HepG2 (cell line): ENCODE measurements around the gene GPR176. TPM values are rescaled to one million over a fixed set of nuclear protein-coding genes. Genes with fewer than 3 reads are reported as not detected.
A peak's percentile ranks its signal among the peaks of the same experiment; 100 is the strongest.

Experiments
- ATAC-seq: fragments of 200-7000 bp; cut with Tn5 transposase; 3 replicates; pipeline ENCODE4 v1.9.1; 2020; ENCODE audit warnings: mild to moderate bottlenecking, moderate library complexity
- BruUV-seq: library from RNA; stranded (reverse); fragments of 400-500 nt; replicated peaks from 2 replicates; lab custom pipeline; 2021; lab: Mats Ljungman, UMichigan
- CTCF ChIA-PET: fragments of 300-600 bp; formaldehyde crosslinking; extraction: SDS; loops from one replicate; lab custom pipeline; 2021; ENCODE audit warnings: low total read pairs, inconsistent platforms, low intra/inter-chr PET ratio; lab: Yijun Ruan, JAX
- POLR2A ChIA-PET: fragments of 350-600 bp; sonication (Branson Sonifier 250); formaldehyde crosslinking; loops from one replicate; lab custom pipeline; 2020; ENCODE audit warnings: antibody characterized with exemption, inconsistent platforms; lab: Yijun Ruan, JAX
- DNase-seq: peaks from one replicate; pipeline ENCODE4 v3.0.0-alpha.2; 2015; ENCODE audit warnings: low spot score
- FAIRE-seq: peaks from 3 replicates; lab custom pipeline; 2011; peaks lifted over from hg19 to GRCh38; lab: Jason Lieb, UNC
- H2AFZ ChIP-seq: one replicate; pipeline ENCODE4 v1.6.1; 2011; ENCODE audit warnings: low read length, inconsistent platforms
- H3K27ac ChIP-seq: fragments of 300-600 bp; 3 replicates; pipeline ENCODE4 v1.8.0; 2011; ENCODE audit warnings: mixed run types, mild to moderate bottlenecking, mixed read lengths, low read length, inconsistent platforms; ENCODE audit not compliant: insufficient read depth; ENCODE audit errors: extremely low read length
- H3K27me3 ChIP-seq, 2 experiments: fragments of 200-600 bp in 1 of 2; 2 replicates in 1 of 2; 3 replicates in 1 of 2; pipeline versions ENCODE4 v1.6.0 to v1.8.0; 2011; ENCODE audit warnings: low read length in 2 of 2, mild to moderate bottlenecking in 2 of 2, moderate library complexity in 2 of 2, inconsistent platforms in 1 of 2; ENCODE audit not compliant: insufficient read depth in 2 of 2, control insufficient read depth in 1 of 2
- H3K36me3 ChIP-seq, 2 experiments: fragments of 200-600 bp in 1 of 2; replicated peaks in 1 of 2; 2 replicates in 1 of 2; 3 replicates in 1 of 2; pipeline versions ENCODE4 v1.5.1 to v1.8.0; 2011; ENCODE audit warnings: low read length in 2 of 2, inconsistent platforms in 1 of 2; ENCODE audit not compliant: insufficient read depth in 2 of 2, control insufficient read depth in 1 of 2
- H3K4me1 ChIP-seq: 2 replicates; pipeline ENCODE4 v1.5.1; 2012; ENCODE audit warnings: low read length, inconsistent platforms; ENCODE audit not compliant: insufficient read depth
- H3K4me2 ChIP-seq: 2 replicates; pipeline ENCODE4 v1.6.0; 2011; ENCODE audit warnings: low read depth, low read length, inconsistent platforms
- H3K4me3 ChIP-seq, 3 experiments: fragments of 200-600 bp in 1 of 3; sonication (generic), shearing (Covaris generic) in 1 of 3; replicated peaks in 1 of 3; 2 replicates each; pipeline ENCODE4 v1.5.1; 2011 to 2016; ENCODE audit warnings: low read length in 3 of 3, inconsistent platforms in 2 of 3, low read depth in 2 of 3, mild to moderate bottlenecking in 2 of 3, control low read depth in 1 of 3, mixed read lengths in 1 of 3; ENCODE audit not compliant: insufficient read depth in 1 of 3
- H3K79me2 ChIP-seq: one replicate; pipeline ENCODE4 v1.6.1; 2011; ENCODE audit warnings: low read length, inconsistent platforms; ENCODE audit not compliant: insufficient read depth
- H3K9ac ChIP-seq: 2 replicates; pipeline ENCODE4 v1.6.0; 2011; ENCODE audit warnings: mild to moderate bottlenecking, low read depth, low read length, inconsistent platforms; ENCODE audit not compliant: insufficient read depth
- H3K9me3 ChIP-seq: 2 replicates; pipeline ENCODE4 v1.5.1; 2012; ENCODE audit warnings: mild to moderate bottlenecking, low read length
- H4K20me1 ChIP-seq: 2 replicates; pipeline ENCODE4 v1.6.0; 2011; ENCODE audit warnings: inconsistent platforms, mild to moderate bottlenecking, low read length, moderate library complexity; ENCODE audit not compliant: insufficient read depth
- RARG ChIP-seq: sonication (generic); formaldehyde crosslinking; IDR thresholded peaks from 2 replicates; pipeline ENCODE4 v1.4.0; 2020; ENCODE audit warnings: low read depth, mild to moderate bottlenecking, missing genetic modification reagents
- SOX13 ChIP-seq, 3 experiments: fragments of 450-650 bp in 1 of 3; sonication (generic) in 1 of 3; formaldehyde crosslinking in 1 of 3; IDR thresholded peaks in 2 of 3; conservative IDR thresholded peaks in 1 of 3; 2 replicates each; pipeline versions ENCODE4 v1.5.0 to v1.6.1; 2016 to 2020; ENCODE audit warnings: antibody characterized with exemption in 1 of 3, mild to moderate bottlenecking in 1 of 3, missing compliant biosample characterization in 1 of 3, missing genetic modification reagents in 1 of 3, moderate library complexity in 1 of 3
- SOX6 ChIP-seq, 2 experiments: fragments of 450-650 bp in 1 of 2; sonication (generic) in 1 of 2; formaldehyde crosslinking in 1 of 2; IDR thresholded peaks; 2 replicates each; pipeline versions ENCODE4 v1.4.0 to v1.6.1; 2017 to 2020; ENCODE audit warnings: antibody characterized with exemption in 1 of 2, mild to moderate bottlenecking in 1 of 2, missing genetic modification reagents in 1 of 2
- WGBS: methylation state at CpG from one replicate; pipeline ENCODE4 v1.1.6; 2017; ENCODE audit warnings: low lambda C conversion rate; 5-methylcytosine and 5-hydroxymethylcytosine counted together
- in situ Hi-C: cut with HindIII; loops from 2 replicates; pipeline ENCODE4 v1.10.0; 2017; ENCODE audit warnings: low pct_unique_long_range_greater_than_20kb; ENCODE audit not compliant: extremely low pct_ligation_motif_present
- intact Hi-C: fragments of 100-400 bp; cut with micrococcal nuclease; formaldehyde crosslinking; loops from one replicate; pipeline ENCODE4 v1.10.0; 2022; ENCODE audit not compliant: unreplicated experiment
- polyA plus RNA-seq, 8 experiments: library from polyadenylated mRNA; depleted of rRNA in 3 of 8; stranded (reverse) in 7 of 8; unstranded in 1 of 8; fragments of >200 nt; fragmentation: Illumina TruSeq in 4 of 8; extraction: Trizol in 4 of 8; gene quantifications; 2 replicates each; pipeline versions ENCODE4 v1.2.1 to v1.2.3, GENCODE V29; 2011 to 2016; ENCODE audit warnings: low read depth in 4 of 8, missing spikeins in 1 of 8, mixed read lengths in 1 of 8; ENCODE audit not compliant: insufficient read depth in 1 of 8
- total RNA-seq, 5 experiments: library from RNA; depleted of rRNA; stranded (reverse); fragments of >200 nt; fragmentation: Illumina TruSeq; extraction: Trizol; gene quantifications; 2 replicates each; pipeline ENCODE4 v1.2.3, GENCODE V29; 2016; ENCODE audit warnings: low read depth in 1 of 5
- TF ChIP-seq, protein P1 (sequence below): sonication (generic); formaldehyde crosslinking; IDR thresholded peaks from 2 replicates; pipeline ENCODE4 v1.5.1; 2020; ENCODE audit warnings: missing genetic modification reagents, mild to moderate bottlenecking, borderline replicate concordance
- TF ChIP-seq, protein P2 (sequence below): sonication (generic); formaldehyde crosslinking; IDR thresholded peaks from 2 replicates; pipeline ENCODE4 v1.8.0; 2022; ENCODE audit warnings: mild to moderate bottlenecking, missing genetic modification reagents, moderate library complexity
- TF ChIP-seq, protein P3 (sequence below), 2 experiments: sonication (generic) in 1 of 2; formaldehyde crosslinking in 1 of 2; IDR thresholded peaks; 2 replicates each; pipeline versions ENCODE4 v1.5.1 to v1.6.1; 2011 to 2020; ENCODE audit warnings: borderline replicate concordance in 1 of 2, low read depth in 1 of 2, low read length in 1 of 2, mild to moderate bottlenecking in 1 of 2, missing genetic modification reagents in 1 of 2, moderate library complexity in 1 of 2

Gene GPR176
- total and polyA plus RNA-seq, 2 of the 13 experiments (the other 11 are each of a cell fraction or from before 2014, with no cell fraction given): 0.11 to 0.20 TPM

DNA sequence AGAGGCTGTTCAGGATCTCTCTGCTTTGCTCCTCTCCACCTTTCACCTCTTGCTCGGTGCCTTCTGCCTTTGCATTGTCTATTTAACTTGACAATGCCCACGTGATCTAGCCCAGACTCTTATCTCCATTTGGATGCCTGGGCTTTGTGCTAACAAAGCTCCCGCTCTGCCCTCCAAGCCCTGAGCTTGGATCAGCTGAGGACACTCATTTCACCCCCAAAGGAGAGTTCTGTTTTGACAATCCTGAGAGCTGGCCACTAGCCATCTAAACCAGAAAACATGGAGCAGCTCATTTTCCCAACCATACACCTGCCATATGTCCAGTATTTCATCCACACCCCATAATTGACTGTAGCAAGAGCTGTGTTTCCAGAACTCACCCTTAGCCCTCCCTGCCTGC, 12.8 kb downstream of the GPR176 start:
- POLR2A ChIA-PET: interaction anchor here (1.5 kb wide), 1 partner anchor 19 kb away, joined by 4 read pairs; no protein-coding TSS in a partner anchor
- CTCF ChIA-PET: no interaction called here
- H4K20me1 ChIP-seq: no peaks in the 10 kb centered on the region
- TF ChIP-seq SOX6 (IDR thresholded peaks at IDR 0.05) (no peak), SOX6 (CRISPR knock-in tag; IDR thresholded peaks at IDR 0.05) (peak; percentile 29; the same call in 1 of the 2 replicates), RARG (CRISPR knock-in tag) (no peak), SOX13 (IDR thresholded peaks at IDR 0.05) (peak; percentile 17; the same call in 1 of the 2 replicates), SOX13 (CRISPR knock-in tag; conservative IDR thresholded peaks at IDR 0.05 in 1 of 2, IDR thresholded peaks at IDR 0.05 in 1 of 2) (peak in 1 of 2 experiments; percentile 64; a peak in 2 of 4 replicates)
- TF ChIP-seq, protein P1, sequence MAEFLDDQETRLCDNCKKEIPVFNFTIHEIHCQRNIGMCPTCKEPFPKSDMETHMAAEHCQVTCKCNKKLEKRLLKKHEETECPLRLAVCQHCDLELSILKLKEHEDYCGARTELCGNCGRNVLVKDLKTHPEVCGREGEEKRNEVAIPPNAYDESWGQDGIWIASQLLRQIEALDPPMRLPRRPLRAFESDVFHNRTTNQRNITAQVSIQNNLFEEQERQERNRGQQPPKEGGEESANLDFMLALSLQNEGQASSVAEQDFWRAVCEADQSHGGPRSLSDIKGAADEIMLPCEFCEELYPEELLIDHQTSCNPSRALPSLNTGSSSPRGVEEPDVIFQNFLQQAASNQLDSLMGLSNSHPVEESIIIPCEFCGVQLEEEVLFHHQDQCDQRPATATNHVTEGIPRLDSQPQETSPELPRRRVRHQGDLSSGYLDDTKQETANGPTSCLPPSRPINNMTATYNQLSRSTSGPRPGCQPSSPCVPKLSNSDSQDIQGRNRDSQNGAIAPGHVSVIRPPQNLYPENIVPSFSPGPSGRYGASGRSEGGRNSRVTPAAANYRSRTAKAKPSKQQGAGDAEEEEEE (CRISPR knock-in tag): no peak
- TF ChIP-seq, protein P2, sequence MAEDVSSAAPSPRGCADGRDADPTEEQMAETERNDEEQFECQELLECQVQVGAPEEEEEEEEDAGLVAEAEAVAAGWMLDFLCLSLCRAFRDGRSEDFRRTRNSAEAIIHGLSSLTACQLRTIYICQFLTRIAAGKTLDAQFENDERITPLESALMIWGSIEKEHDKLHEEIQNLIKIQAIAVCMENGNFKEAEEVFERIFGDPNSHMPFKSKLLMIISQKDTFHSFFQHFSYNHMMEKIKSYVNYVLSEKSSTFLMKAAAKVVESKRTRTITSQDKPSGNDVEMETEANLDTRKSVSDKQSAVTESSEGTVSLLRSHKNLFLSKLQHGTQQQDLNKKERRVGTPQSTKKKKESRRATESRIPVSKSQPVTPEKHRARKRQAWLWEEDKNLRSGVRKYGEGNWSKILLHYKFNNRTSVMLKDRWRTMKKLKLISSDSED: no peak
- TF ChIP-seq, protein P3, sequence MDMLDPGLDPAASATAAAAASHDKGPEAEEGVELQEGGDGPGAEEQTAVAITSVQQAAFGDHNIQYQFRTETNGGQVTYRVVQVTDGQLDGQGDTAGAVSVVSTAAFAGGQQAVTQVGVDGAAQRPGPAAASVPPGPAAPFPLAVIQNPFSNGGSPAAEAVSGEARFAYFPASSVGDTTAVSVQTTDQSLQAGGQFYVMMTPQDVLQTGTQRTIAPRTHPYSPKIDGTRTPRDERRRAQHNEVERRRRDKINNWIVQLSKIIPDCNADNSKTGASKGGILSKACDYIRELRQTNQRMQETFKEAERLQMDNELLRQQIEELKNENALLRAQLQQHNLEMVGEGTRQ (IDR thresholded peaks at IDR 0.05; ENCODE audit: low read depth, low read length): peak; percentile 23; the same call in 1 of the 2 replicates
- TF ChIP-seq, protein P3 (CRISPR knock-in tag; IDR thresholded peaks at IDR 0.05; ENCODE audit: borderline replicate concordance): no peak; the same call in 1 of the 2 replicates
- TF ChIP-seq, all 625 proteins: peak for 3
- H3K9ac ChIP-seq: no peak overlapping the region
- BruUV-seq: no TSS peak
- in situ Hi-C loops: no loop called here
- intact Hi-C loops: no loop called here
- FAIRE-seq (no peak), DNase-seq (peak; percentile 9), ATAC-seq (no peak)
- H3K27me3 ChIP-seq: peaks cover 2 to 10% of the 10 kb centered on the region in 2 experiments; a peak in 3 of 5 replicates
- H3K4me1 ChIP-seq: peaks cover 5% of the 10 kb centered on the region; the same call in 1 of the 2 replicates
- H3K4me2 ChIP-seq: no peak overlapping the region
- H3K79me2 ChIP-seq: no peaks in the 10 kb centered on the region
- no peaks in the 10 kb centered on the region for H3K36me3 ChIP-seq
- no peak overlapping the region for H2AFZ ChIP-seq
- H3K4me3 ChIP-seq: no peak overlapping the region
- H3K9me3 ChIP-seq: no peaks in the 10 kb centered on the region
- WGBS: 3% methylated on average over 3 of the region's 3 CpGs
- no peak overlapping the region for H3K27ac ChIP-seq
